ENCODE measurements around the gene TCAIM. TPM values are rescaled to one million over a fixed set of nuclear protein-coding genes. Genes with fewer than 3 reads are reported as not detected.

Gene TCAIM
- total RNA-seq, 1 experiment from 2014 or later, result 19.5 TPM

DNA sequence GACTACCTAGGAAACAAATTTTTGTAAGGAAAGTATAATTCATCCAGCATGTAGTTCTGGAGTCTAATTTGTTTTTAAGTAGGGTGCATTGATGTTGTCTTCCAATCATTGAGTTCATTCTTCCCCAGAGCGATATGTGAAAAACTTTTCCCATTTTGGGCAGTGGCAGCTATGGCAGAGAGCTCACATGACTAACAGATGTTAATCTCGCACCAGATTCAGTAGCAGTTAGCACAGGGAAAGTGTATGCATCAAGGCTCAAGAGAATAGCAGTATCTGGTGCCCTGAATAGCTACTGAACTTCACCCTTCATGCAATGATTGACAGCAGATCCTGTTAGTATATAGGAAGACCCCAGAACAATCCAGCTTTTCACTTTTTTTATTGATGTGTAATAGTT lies 46.3 kb upstream of the TCAIM start:
- CTCF ChIA-PET, result no interaction called here
- Histone ChIP-seq H3K27me3 (ENCODE audit: control insufficient read depth, insufficient read depth, low read length) (no peaks in the 10 kb centered on the region; the same call in 1 of the 2 replicates), H3K4me1 (ENCODE audit: control insufficient read depth, insufficient read depth, low read length) (no peaks in the 10 kb centered on the region), H3K27ac (ENCODE audit: low read length) (no peak overlapping the region), H3K4me3 (ENCODE audit: low read depth in 2 of 2, low read length in 2 of 2) (no peak overlapping the region), H3K9me3 (ENCODE audit: control insufficient read depth, insufficient read depth, low read depth, low read length) (no peaks in the 10 kb centered on the region), H3K36me3 (ENCODE audit: control insufficient read depth, insufficient read depth, low read length) (no peaks in the 10 kb centered on the region)
- TF ChIP-seq, protein P1, sequence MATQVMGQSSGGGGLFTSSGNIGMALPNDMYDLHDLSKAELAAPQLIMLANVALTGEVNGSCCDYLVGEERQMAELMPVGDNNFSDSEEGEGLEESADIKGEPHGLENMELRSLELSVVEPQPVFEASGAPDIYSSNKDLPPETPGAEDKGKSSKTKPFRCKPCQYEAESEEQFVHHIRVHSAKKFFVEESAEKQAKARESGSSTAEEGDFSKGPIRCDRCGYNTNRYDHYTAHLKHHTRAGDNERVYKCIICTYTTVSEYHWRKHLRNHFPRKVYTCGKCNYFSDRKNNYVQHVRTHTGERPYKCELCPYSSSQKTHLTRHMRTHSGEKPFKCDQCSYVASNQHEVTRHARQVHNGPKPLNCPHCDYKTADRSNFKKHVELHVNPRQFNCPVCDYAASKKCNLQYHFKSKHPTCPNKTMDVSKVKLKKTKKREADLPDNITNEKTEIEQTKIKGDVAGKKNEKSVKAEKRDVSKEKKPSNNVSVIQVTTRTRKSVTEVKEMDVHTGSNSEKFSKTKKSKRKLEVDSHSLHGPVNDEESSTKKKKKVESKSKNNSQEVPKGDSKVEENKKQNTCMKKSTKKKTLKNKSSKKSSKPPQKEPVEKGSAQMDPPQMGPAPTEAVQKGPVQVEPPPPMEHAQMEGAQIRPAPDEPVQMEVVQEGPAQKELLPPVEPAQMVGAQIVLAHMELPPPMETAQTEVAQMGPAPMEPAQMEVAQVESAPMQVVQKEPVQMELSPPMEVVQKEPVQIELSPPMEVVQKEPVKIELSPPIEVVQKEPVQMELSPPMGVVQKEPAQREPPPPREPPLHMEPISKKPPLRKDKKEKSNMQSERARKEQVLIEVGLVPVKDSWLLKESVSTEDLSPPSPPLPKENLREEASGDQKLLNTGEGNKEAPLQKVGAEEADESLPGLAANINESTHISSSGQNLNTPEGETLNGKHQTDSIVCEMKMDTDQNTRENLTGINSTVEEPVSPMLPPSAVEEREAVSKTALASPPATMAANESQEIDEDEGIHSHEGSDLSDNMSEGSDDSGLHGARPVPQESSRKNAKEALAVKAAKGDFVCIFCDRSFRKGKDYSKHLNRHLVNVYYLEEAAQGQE (IDR thresholded peaks at IDR 0.05; ENCODE audit: insufficient read depth in 1 of 2, low read depth in 2 of 2, low read length in 1 of 2), result no peak
- TF ChIP-seq SIN3A (IDR thresholded peaks at IDR 0.05; ENCODE audit: borderline replicate concordance, insufficient read depth, low read depth, low read length) (no peak), TCF7L2 (IDR thresholded peaks at IDR 0.05; ENCODE audit: low read depth, low read length) (no peak), POLR2AphosphoS5 (IDR thresholded peaks at IDR 0.05; ENCODE audit: low read depth, low read length) (no peak)
- TF ChIP-seq, protein P2, sequence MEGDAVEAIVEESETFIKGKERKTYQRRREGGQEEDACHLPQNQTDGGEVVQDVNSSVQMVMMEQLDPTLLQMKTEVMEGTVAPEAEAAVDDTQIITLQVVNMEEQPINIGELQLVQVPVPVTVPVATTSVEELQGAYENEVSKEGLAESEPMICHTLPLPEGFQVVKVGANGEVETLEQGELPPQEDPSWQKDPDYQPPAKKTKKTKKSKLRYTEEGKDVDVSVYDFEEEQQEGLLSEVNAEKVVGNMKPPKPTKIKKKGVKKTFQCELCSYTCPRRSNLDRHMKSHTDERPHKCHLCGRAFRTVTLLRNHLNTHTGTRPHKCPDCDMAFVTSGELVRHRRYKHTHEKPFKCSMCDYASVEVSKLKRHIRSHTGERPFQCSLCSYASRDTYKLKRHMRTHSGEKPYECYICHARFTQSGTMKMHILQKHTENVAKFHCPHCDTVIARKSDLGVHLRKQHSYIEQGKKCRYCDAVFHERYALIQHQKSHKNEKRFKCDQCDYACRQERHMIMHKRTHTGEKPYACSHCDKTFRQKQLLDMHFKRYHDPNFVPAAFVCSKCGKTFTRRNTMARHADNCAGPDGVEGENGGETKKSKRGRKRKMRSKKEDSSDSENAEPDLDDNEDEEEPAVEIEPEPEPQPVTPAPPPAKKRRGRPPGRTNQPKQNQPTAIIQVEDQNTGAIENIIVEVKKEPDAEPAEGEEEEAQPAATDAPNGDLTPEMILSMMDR (IDR thresholded peaks at IDR 0.05), result no peak
- no TSS peak for BruUV-seq (replicated peaks)
- DNase-seq (ENCODE audit: low read depth, low spot score) (no peak), ATAC-seq (no peak)
- POLR2A ChIA-PET, result no interaction called here
- in situ Hi-C loops (cut with HindIII; ENCODE audit: low pct_unique_long_range_greater_than_20kb, low sequenced_read_pairs) (no loop called here), intact Hi-C loops (cut with micrococcal nuclease; ENCODE audit: unreplicated experiment) (no loop called here)

DNA sequence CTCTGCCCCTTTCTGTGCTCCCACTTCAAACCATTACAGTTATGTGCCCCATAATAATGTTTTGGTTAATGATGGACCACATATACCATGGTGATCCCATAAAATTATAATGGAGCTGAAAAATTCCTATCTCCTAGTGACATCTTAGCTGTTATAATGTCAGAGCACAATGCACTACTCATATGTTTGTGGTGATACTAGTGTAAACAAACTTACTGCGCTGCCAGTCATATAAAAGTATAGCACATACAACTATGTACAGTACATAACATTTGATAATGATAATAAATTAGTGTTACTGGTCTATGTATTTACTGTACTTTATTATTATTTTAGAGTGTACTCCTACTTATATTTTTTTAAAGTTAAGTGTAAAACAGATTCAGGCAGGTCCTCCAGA lies 45.6 kb upstream of the TCAIM start:
- DNase-seq (ENCODE audit: low read depth, low spot score) (no peak), ATAC-seq (no peak)
- no TSS peak for BruUV-seq (replicated peaks)
- TF ChIP-seq, protein P1 (IDR thresholded peaks at IDR 0.05; ENCODE audit: insufficient read depth in 1 of 2, low read depth in 2 of 2, low read length in 1 of 2), result no peak
- TF ChIP-seq, protein P2 (IDR thresholded peaks at IDR 0.05), result no peak
- TF ChIP-seq POLR2AphosphoS5 (IDR thresholded peaks at IDR 0.05; ENCODE audit: low read depth, low read length), result no peak
- no peak for TF ChIP-seq SIN3A (IDR thresholded peaks at IDR 0.05; ENCODE audit: borderline replicate concordance, insufficient read depth, low read depth, low read length)
- TF ChIP-seq TCF7L2 (IDR thresholded peaks at IDR 0.05; ENCODE audit: low read depth, low read length), result no peak
- CTCF ChIA-PET, result no interaction called here
- H3K36me3 ChIP-seq (ENCODE audit: control insufficient read depth, insufficient read depth, low read length), result no peaks in the 10 kb centered on the region
- no peaks in the 10 kb centered on the region for H3K9me3 ChIP-seq (ENCODE audit: control insufficient read depth, insufficient read depth, low read depth, low read length)
- H3K27ac ChIP-seq (ENCODE audit: low read length), result no peak overlapping the region
- no peaks in the 10 kb centered on the region; the same call in 1 of the 2 replicates for H3K27me3 ChIP-seq (ENCODE audit: control insufficient read depth, insufficient read depth, low read length)
- no peak overlapping the region for H3K4me3 ChIP-seq (ENCODE audit: low read depth in 2 of 2, low read length in 2 of 2)
- intact Hi-C loops (cut with micrococcal nuclease; ENCODE audit: unreplicated experiment), result no loop called here
- POLR2A ChIA-PET, result no interaction called here
- H3K4me1 ChIP-seq (ENCODE audit: control insufficient read depth, insufficient read depth, low read length), result no peaks in the 10 kb centered on the region
- in situ Hi-C loops (cut with HindIII; ENCODE audit: low pct_unique_long_range_greater_than_20kb, low sequenced_read_pairs), result no loop called here
